ENCODE results near the gene ASXL1. TPM values are rescaled to one million over a fixed set of nuclear protein-coding genes. Genes with fewer than 3 reads are reported as not detected.
"Not testable (repeated sequence)": the region's sequence is repeated elsewhere in the genome, so short reads cannot be mapped to it uniquely, and the experiment has no call there.

The ASXL1 gene
- total RNA-seq, 1 donor = 61.7 TPM

- peak; percentile 80 for TF ChIP-seq CTCF (IDR thresholded peaks at IDR 0.05; ENCODE audit: insufficient read depth, low read depth, low read length)
- peak; percentile 79 for DNase-seq (ENCODE audit: low read depth)
- no peak overlapping the region for H3K4me3 ChIP-seq (ENCODE audit: low read depth, low read length)
Measured at GRCh38 chr20:32336918-32337347, 21.2 kb upstream of the ASXL1 start.

- no peak for TF ChIP-seq CTCF (IDR thresholded peaks at IDR 0.05; ENCODE audit: insufficient read depth, low read depth, low read length)
- no peak for DNase-seq (ENCODE audit: low read depth)
- H3K4me3 ChIP-seq (ENCODE audit: low read depth, low read length) = no peak overlapping the region
Measured at GRCh38 chr20:32337937-32338661, 20.0 kb upstream of the ASXL1 start.

GRCh38 chr20:32338665-32339064 lies 19.5 kb upstream of the ASXL1 start:
- no peak overlapping the region for H3K4me3 ChIP-seq (ENCODE audit: low read depth, low read length)
- no peak for TF ChIP-seq CTCF (IDR thresholded peaks at IDR 0.05; ENCODE audit: insufficient read depth, low read depth, low read length)

GRCh38 chr20:32339116-32339515 lies 19.0 kb upstream of the ASXL1 start:
- no peak overlapping the region for H3K4me3 ChIP-seq (ENCODE audit: low read depth, low read length)
- TF ChIP-seq CTCF (IDR thresholded peaks at IDR 0.05; ENCODE audit: insufficient read depth, low read depth, low read length) = no peak
- DNase-seq (ENCODE audit: low read depth) = no peak

More at GRCh38 chr20:32338665-32339064, 19.5 kb upstream of the ASXL1 start:
- DNase-seq (ENCODE audit: low read depth) = no peak

- not testable (repeated sequence) for DNase-seq (ENCODE audit: low read depth); H3K4me3 ChIP-seq (ENCODE audit: low read depth, low read length)
Measured at GRCh38 chr20:32341053-32341452, 17.1 kb upstream of the ASXL1 start.

GRCh38 chr20:32343439-32343838 lies 14.7 kb upstream of the ASXL1 start:
- TF ChIP-seq CTCF (IDR thresholded peaks at IDR 0.05; ENCODE audit: insufficient read depth, low read depth, low read length) = no peak
- H3K4me3 ChIP-seq (ENCODE audit: low read depth, low read length) = no peak overlapping the region
- DNase-seq (ENCODE audit: low read depth) = peak; percentile 91

- TF ChIP-seq CTCF (IDR thresholded peaks at IDR 0.05; ENCODE audit: insufficient read depth, low read depth, low read length) = no peak
- DNase-seq (ENCODE audit: low read depth) = peak; percentile 81
- no peak overlapping the region for H3K4me3 ChIP-seq (ENCODE audit: low read depth, low read length)
Measured at GRCh38 chr20:32344835-32345506, 13.2 kb upstream of the ASXL1 start.
